ENCODE results near the gene SYT7.
A peak's percentile ranks its signal among the peaks of the same experiment; 100 is the strongest.
"Not testable (repeated sequence)": the region's sequence is repeated elsewhere in the genome, so short reads cannot be mapped to it uniquely, and the experiment has no call there.

Gene SYT7

DNA sequence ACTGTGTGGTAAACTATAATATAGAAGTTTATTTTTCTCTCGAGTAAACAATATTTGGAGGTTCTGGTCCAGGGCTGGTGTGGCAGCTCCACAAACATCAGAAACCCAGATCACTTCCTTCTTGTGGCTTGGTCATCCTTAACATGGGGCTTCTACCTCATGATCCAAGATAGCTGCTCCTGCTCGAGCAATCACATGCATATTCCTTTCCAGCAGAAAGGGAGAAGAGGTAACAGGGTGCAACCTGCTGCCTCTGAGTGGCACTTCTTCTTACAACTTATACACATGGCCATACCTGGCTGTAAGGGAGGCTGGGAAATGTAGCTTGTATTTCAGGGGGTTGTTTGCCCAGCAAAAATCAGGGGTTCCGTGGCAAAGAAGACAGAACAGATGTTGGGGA lies 44.6 kb upstream of the SYT7 start:
- TF ChIP-seq CTCF (IDR thresholded peaks at IDR 0.05; ENCODE audit: insufficient read depth, missing control alignments) = no peak
- FAIRE-seq (no peak), DNase-seq (ENCODE audit: insufficient read length, low spot score) (no peak)

- DNase-seq (ENCODE audit: insufficient read length, low spot score) = no peak
- TF ChIP-seq CTCF (IDR thresholded peaks at IDR 0.05; ENCODE audit: insufficient read depth, missing control alignments) = no peak
- FAIRE-seq = no peak
Measured at GRCh38 chr11:61621917-61622585, 41.2 kb upstream of the SYT7 start.

DNA sequence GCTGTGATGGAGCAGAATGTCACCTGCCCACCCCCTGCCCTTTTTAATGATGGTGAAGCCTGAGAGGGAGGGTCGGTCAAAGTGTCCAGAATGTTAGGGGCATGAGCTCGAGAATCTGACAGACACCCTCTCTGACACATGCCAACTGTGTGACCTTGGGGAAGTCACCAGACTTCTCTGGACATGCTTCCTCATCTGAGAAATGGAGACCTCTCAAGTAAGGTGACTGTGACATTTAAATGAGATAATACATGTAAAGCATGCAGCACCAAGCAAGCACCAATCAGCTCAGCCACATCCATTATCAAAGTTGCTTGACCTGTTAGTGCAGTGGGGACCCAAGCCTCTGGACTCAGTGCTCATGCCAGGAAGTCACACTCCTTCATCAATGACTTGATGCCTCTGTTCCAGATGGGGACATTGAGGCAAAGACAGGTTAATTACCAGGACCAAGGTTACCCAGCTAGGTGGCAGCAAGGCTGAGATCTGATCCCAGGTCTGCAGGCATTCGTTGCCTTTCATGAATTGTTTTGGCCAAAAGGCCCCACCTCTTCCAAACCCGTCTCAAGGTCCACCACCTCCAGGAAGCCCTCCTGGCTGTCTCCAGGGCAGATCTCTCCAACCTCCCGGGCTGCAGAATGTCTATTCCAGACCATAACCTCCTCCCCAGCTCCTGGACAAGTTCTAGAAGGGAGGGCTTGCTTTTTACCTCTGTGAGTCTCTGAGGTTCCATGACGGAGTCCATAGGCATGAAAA lies 38.8 kb upstream of the SYT7 start:
- TF ChIP-seq CTCF (IDR thresholded peaks at IDR 0.05; ENCODE audit: insufficient read depth, missing control alignments) = no peak
- no peak for FAIRE-seq
- DNase-seq (ENCODE audit: insufficient read length, low spot score) = no peak

DNA sequence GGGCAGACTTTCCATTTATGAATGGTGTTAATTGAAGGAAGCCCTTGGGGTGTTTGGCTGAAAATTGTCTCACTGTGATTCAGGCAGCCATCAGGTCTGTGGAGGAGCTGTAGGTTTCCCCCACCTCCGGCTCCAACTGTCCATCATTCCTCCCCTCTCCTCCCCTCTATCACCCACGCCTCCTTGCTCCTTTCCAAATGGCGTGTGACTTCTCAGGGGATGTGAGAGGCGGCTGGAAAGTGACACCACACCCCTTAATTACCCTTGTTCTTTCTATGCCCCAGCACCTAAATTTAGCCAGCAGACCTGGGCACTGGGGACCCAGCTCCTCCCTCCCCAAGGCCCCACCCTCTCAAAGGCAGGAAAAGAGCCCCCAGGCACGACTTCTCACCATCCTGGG lies 38.1 kb upstream of the SYT7 start:
- TF ChIP-seq CTCF (IDR thresholded peaks at IDR 0.05; ENCODE audit: insufficient read depth, missing control alignments) = no peak
- peak; percentile 17 for DNase-seq (ENCODE audit: insufficient read length, low spot score)

GRCh38 chr11:61617515-61617914 lies 36.6 kb upstream of the SYT7 start:
- FAIRE-seq = no peak
- DNase-seq (ENCODE audit: insufficient read length, low spot score) = no peak
- TF ChIP-seq CTCF (IDR thresholded peaks at IDR 0.05; ENCODE audit: insufficient read depth, missing control alignments) = no peak

More for the DNA sequence above, 38.1 kb upstream of the SYT7 start:
- no peak for FAIRE-seq

GRCh38 chr11:61616434-61616833 lies 35.6 kb upstream of the SYT7 start:
- FAIRE-seq (no peak), DNase-seq (ENCODE audit: insufficient read length, low spot score) (no peak)
- no peak for TF ChIP-seq CTCF (IDR thresholded peaks at IDR 0.05; ENCODE audit: insufficient read depth, missing control alignments)

GRCh38 chr11:61614782-61615181 lies 33.9 kb upstream of the SYT7 start:
- DNase-seq (ENCODE audit: insufficient read length, low spot score); FAIRE-seq: not testable (repeated sequence)

Measured in D721Med (cell line).